ENCODE measurements around the gene CAPNS1.
"Not testable (repeated sequence)": the region's sequence is repeated elsewhere in the genome, so short reads cannot be mapped to it uniquely, and the experiment has no call there.

- TF ChIP-seq, protein P1, sequence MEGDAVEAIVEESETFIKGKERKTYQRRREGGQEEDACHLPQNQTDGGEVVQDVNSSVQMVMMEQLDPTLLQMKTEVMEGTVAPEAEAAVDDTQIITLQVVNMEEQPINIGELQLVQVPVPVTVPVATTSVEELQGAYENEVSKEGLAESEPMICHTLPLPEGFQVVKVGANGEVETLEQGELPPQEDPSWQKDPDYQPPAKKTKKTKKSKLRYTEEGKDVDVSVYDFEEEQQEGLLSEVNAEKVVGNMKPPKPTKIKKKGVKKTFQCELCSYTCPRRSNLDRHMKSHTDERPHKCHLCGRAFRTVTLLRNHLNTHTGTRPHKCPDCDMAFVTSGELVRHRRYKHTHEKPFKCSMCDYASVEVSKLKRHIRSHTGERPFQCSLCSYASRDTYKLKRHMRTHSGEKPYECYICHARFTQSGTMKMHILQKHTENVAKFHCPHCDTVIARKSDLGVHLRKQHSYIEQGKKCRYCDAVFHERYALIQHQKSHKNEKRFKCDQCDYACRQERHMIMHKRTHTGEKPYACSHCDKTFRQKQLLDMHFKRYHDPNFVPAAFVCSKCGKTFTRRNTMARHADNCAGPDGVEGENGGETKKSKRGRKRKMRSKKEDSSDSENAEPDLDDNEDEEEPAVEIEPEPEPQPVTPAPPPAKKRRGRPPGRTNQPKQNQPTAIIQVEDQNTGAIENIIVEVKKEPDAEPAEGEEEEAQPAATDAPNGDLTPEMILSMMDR (conservative IDR thresholded peaks at IDR 0.05; ENCODE audit: low read depth, low read length) = not testable (repeated sequence)
- not testable (repeated sequence) for TF ChIP-seq EZH2 (IDR thresholded peaks at IDR 0.05; ENCODE audit: borderline replicate concordance, low read depth, low read length, poor library complexity, severe bottlenecking)
Observed at GRCh38 chr19:36179077-36179476, 39.2 kb downstream of the CAPNS1 start.
